HG02938 (cell line): ENCODE results near the gene CEP72.
"Not testable (repeated sequence)": the region's sequence is repeated elsewhere in the genome, so short reads cannot be mapped to it uniquely, and the experiment has no call there.

Source experiments
- ATAC-seq: cut with Tn5 transposase; IDR thresholded peaks from one replicate; pipeline ENCODE4 v1.9.1; 2021; ENCODE audit warnings: mild to moderate bottlenecking, moderate library complexity; ENCODE audit not compliant: unreplicated experiment

Gene CEP72

DNA sequence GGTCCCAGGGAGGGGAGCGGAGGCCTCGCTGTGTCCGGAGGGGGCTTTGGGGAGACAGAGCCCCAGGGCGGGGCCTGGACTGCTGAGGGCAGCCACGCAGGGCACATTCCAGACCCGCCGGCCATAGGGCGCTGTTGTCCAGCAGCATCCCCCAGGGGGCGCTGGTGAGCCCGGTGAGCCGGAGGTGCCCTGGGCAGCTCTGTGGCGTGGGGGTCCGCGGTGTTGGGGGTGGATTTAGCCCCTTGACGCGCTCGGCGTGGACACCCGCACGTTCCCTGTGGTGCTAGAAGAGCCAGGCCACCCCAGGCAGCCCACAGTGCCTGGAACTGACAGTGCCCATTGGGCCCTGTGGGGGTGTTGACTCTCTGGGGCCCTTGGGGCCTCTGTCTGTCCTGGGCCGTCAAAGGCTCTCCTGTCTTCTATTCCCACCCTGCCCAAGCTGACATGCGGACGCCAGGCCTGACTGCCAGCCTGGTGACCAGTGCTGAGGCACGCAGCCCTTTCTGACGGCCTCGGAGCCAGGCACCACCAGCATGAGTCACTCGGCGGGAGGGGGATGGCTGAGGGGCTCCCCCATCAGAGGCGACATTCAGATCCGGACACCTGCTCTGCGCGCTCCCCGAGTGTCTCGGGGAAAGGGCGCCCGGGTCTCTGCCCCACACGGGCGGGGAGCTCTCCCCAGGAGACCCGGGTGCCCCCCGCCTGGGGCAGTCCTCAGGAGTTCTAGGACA is 57.1 kb downstream of the CEP72 start:
- no peak for ATAC-seq

DNA sequence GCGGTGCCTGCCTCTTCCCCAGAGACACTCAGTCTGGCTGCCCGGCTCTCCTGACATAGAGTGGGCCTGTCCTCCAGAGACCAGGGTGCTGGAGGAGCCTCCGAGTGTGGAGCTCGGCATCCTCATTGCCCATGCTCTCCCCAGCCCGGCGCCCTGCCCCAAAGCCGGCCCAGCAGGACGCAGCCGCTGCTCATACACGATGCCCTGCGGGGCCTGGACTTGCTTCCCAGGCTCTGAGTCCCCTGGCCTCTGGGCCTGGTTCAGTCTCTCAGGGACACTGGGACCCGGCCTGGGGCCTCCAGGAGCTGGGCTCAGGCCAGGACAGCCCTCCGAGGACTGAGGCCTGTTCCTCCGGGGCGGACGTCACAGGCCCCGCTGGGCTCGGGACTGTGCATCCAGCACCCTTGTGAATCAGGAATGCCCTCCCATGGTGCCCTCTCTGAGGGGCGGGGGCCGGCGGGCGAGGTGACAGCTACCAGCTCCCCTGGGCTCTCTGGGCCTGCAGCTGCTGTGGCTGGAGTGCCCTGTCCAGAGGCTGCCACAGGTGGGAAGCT is 57.8 kb downstream of the CEP72 start:
- ATAC-seq = no peak

- no peak for ATAC-seq
These were observed 58.5 kb downstream of the CEP72 start for GRCh38 chr5:670396-671270.

- ATAC-seq = no peak
These were observed 59.6 kb downstream of the CEP72 start for GRCh38 chr5:671459-672328.

GRCh38 chr5:672329-673160 is 60.4 kb downstream of the CEP72 start:
- no peak for ATAC-seq

DNA sequence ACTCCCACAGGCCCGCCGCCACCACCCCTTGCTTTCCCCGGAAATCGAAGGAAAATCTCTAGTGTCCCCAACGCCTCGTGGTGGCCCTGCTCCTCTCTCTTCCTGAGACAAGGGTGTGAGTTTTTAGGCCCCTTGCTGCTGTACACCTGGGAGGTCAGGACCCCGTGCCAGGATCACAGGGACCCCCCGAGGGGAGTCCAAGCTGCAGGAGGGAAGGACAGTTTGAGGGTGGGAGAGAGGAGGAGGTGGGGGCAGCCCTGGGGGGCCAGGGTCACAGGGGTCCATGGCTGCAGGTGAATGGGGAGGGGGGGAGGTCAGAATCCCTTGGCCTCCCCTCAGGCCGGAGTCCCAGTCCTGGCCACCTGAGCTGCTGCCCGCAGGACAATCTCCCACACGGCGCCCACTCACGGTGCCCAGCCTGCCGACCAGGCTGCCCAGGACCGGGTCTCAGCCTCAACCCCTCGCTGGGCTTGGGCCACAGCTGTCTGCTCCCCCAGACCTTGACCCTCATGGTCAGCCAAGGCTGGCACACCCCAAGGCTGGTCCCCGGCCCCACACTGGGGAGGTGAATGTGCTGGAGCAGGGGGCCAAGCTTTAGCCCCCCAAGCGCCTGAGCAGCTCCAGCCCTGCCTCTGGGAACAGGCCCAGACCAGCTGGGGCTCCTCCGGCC is 61.2 kb downstream of the CEP72 start:
- no peak for ATAC-seq

- no peak for ATAC-seq
These were observed 61.9 kb downstream of the CEP72 start for GRCh38 chr5:673831-674629.

GRCh38 chr5:674630-675011 is 62.5 kb downstream of the CEP72 start:
- no peak for ATAC-seq

DNA sequence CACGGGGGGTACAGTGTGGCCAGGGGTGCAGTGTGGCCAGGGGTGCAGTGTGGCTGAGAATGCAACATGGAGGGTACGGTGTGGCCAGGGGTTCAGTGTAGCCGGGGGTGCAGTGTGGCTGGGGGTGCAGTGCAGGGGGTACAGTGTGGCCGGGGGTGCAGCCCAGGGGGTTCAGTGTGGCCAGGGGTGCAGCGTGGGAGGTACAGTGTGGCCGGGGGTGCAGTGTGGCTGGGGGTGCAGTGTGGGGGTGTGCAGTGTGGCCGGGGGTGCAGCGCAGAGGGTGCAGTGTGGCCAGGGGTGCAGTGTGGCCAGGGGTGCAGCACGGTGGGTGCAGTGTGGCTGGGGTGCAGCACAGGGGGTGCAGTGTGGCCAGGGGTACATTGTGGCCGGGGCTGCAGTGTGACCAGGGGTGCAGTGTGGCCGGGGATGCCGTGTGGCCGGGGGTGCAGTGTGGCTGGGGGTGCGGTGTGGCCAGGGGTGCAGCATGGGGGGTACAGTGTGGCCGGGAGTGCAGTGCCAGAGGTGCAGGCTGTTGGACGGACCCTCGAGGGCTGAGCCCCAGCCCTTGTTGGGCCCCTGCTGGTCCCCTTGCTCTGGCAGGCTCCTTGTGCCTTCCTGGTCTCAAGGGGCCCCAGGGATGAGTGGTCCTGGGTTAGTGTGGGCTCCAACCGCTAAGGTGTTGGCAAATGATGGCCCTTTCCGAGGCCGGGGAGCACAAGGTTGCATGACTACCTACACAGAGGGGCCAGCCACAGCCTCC is 63.2 kb downstream of the CEP72 start:
- ATAC-seq = no peak

DNA sequence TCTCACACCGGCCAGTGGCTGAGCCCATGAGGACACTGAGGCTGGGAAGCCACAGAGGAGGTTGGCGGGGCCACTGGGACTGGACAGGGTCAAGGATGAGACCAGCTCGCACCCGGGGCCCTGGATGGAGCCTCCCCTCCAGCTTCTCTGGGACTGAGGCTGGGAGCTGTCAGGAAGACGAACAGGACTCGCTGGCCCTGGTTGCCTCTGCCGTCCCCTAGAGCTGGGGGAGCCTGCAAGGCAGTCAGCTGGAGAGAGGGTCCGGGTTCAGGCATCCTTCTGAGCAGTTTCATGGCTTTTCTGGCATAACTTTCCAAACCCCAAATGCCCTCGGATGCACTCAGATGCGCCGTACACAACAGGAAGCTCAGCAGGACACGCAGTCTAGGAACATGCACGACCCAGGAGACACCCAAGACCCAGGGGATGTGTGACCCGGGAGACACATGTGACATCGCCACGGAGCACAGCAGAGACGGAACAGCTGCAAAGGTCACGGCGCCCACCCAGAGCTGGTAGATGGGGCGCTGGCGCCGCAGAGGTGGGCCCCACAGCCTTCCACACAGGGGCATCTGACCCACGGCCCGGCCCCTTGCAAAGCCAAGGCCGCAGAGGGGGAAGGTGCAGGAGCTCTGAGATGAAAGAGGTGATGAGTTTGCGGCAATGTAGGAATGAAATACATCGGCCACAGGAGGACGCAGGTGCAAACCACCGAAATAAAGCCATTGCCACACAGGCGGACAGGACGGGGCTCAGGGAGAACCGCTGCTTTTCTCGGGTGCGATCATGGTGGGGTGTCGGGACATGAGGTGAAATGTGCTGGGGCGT is 63.9 kb downstream of the CEP72 start:
- ATAC-seq = no peak

- no peak for ATAC-seq
These were observed 64.5 kb downstream of the CEP72 start for GRCh38 chr5:676699-677076.

GRCh38 chr5:677131-678101 is 65.3 kb downstream of the CEP72 start:
- ATAC-seq = no peak

GRCh38 chr5:678521-678920 is 66.4 kb downstream of the CEP72 start:
- not testable (repeated sequence) for ATAC-seq

GRCh38 chr5:679166-679895 is 67.2 kb downstream of the CEP72 start:
- ATAC-seq = not testable (repeated sequence)

DNA sequence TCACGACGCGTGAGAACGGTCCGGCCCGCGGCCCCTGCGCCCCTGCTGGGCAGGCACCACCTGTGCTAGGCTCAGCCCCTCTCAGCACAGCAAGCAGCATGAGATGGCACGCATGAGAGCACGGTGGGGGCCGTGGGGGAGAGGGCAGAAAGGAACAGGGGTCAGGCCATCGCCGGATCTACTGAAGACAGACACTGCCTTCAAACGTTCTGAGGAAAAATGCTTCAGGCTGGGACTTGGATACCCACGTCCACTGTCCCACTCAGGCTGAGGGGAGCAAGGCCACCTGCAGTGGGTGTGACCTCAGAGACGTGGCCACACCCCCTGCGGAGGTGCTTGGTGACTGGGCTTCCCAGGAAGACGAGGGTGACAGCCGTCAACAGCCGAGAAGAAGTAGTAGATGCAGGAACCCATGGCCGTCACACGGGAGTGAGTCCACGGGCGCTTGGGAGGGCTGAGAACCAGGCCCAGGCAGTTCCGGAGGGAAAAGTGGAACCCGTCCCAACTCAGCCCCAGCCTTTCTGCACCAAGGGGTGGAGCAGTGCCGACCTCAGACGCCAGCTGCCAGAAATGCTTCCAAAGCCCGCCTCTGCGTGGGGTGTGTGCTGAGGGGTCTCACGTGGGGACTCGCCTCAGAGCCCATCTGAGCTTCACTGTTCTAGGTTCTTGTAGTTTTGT is 68.1 kb downstream of the CEP72 start:
- not testable (repeated sequence) for ATAC-seq
